ENCODE measurements around the gene DLG3.

The DLG3 gene

DNA sequence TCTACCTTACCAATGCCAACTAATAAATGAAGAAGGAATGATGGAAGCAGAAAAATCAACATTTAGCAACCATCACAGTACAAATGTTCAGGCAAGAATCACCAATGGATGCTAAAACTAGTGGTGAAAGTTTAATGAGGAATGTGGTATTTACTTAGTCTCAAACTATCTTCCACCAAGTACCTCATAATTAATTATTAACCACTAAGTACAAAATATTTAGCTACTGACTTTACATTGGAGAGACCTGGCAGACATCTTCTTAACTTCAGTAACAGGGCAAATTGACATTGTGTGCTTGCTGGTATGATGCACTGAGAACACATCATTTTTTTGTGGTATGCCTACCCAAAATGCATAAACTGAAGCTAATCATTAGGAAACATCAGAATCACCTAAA, 82.4 kb downstream of the DLG3 start:
- no peak for DNase-seq (ENCODE audit: extremely low read depth, low read depth)
- TF ChIP-seq CTCF (IDR thresholded peaks at IDR 0.05; ENCODE audit: low read depth, low read length), result no peak

GRCh38 chrX:70527610-70528345, 83.1 kb downstream of the DLG3 start:
- no peak for DNase-seq (ENCODE audit: extremely low read depth, low read depth)
- no peak for TF ChIP-seq CTCF (IDR thresholded peaks at IDR 0.05; ENCODE audit: low read depth, low read length)

DNA sequence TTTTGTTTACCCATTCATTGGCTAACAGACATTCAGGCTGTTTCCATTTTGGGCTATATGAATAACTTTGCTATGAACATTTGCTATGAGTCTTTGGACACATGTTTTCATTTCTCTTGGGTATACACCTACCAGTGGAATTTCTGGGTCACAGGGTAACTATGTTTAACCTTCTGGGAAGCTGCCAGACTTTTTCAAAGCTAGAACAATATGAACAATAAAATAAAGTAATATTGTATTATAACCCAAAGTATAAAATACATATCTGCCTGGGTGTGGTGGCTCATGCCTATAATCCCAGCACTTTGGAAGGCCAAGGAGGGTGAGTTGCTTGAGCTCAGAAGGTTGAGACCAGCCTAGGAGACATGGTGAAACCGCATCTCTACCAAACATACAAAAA, 90.6 kb downstream of the DLG3 start:
- DNase-seq (ENCODE audit: extremely low read depth, low read depth), result no peak
- no peak for TF ChIP-seq CTCF (IDR thresholded peaks at IDR 0.05; ENCODE audit: low read depth, low read length)

DNA sequence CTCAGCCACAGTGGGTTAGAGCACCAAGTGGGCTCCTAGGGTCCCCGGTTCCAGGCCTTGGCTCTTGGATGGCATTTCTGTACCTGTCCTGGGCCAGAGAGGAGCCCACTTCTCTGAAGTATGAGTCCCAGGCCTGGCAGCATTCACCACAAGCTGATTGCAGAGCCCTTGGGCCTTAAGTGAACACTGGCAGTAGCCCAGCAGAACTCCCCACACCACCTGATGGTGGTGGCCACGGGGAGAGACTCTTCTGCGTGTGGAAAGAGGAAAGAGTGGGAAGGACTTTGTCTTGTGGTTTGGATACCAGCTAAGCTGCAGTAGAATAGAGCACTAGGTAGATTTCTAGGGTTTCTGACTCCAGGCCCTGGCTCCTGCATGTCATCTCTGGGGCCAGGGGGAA, 104.8 kb downstream of the DLG3 start:
- no peak for DNase-seq (ENCODE audit: extremely low read depth, low read depth)

DNA sequence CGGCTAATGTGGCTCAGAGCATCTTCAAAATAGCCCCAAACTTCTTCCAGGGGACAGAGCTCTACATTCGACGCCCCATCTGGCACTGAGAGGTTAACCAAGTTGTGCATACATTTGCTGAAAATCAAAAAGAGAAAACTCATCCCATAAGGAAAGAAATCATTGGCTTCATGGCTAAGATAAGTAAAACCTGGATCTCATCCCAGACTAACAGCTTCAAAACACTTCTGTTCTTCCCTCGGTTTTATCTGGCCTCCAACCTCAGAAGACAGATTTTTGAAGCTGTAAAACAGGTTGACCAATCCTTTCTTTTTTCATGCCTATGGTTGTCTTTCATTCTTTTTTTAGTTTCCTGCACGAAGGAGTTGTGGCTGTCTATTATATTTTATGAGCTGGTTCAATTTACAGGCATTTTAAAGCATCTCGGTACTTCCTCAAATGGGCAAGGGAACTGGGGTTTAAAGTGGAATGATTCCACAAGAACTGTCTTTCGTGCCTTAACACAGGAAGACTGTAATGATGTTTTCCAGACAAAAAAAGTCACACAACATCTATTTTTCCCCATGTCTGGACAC, 107.6 kb downstream of the DLG3 start:
- no peak for TF ChIP-seq CTCF (IDR thresholded peaks at IDR 0.05; ENCODE audit: low read depth, low read length)
- DNase-seq (ENCODE audit: extremely low read depth, low read depth), result no peak

More for the DNA sequence above, 104.8 kb downstream of the DLG3 start:
- no peak for TF ChIP-seq CTCF (IDR thresholded peaks at IDR 0.05; ENCODE audit: low read depth, low read length)

DNA sequence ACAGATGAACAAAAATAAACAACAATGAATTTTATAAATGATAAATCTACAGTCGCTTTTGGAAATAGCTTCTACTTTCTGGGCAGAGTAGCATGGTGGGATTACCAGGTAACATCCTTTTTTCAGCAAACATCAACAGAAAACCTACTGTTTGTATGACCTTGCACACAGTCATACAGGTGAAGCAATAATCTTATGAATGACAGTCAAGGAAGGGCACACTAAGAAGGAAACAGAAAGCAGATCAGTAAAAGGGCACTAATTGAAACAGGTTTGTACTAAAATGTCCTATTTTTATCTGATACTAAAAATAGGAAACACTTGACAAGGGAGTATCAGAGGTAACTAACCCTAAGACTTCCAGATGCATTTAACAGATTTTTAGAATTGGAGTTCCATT, 108.9 kb downstream of the DLG3 start:
- DNase-seq (ENCODE audit: extremely low read depth, low read depth), result no peak

More for the DNA sequence above, 108.9 kb downstream of the DLG3 start:
- no peak for TF ChIP-seq CTCF (IDR thresholded peaks at IDR 0.05; ENCODE audit: low read depth, low read length)

Data from AG09319 (cell line).